Activated T-cell treated with anti-CD3 and anti-CD28 coated beads for 24 hours (primary cell): Measurements from ENCODE around the gene OSTM1.

Experiments used
- DNase-seq: peaks from one replicate; pipeline ENCODE4 v3.0.0-alpha.2; 2020; ENCODE audit warnings: low read depth

The OSTM1 gene

GRCh38 chr6:108102965-108103364 lies 28.4 kb upstream of the OSTM1 start:
- no peak for DNase-seq

GRCh38 chr6:108100003-108100402 lies 25.5 kb upstream of the OSTM1 start:
- no peak for DNase-seq

DNA sequence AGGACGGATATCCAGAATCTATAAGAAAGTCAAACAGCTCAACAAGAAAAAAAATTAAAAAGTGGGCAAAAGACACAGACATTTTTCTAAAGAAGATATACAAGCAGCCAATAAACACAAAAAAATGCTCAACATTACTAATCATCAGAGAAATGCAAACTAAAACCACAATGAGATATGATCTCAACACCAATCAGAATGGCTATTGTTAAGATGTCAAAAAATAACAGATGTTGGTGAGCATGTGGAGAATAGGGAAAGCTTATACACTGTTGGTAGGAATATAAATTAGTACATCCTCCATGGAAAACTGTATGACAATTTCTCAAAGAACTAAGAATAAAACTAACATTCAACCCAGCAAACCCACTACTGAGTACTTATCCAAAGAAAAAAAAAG lies 23.3 kb upstream of the OSTM1 start:
- DNase-seq, result no peak

DNA sequence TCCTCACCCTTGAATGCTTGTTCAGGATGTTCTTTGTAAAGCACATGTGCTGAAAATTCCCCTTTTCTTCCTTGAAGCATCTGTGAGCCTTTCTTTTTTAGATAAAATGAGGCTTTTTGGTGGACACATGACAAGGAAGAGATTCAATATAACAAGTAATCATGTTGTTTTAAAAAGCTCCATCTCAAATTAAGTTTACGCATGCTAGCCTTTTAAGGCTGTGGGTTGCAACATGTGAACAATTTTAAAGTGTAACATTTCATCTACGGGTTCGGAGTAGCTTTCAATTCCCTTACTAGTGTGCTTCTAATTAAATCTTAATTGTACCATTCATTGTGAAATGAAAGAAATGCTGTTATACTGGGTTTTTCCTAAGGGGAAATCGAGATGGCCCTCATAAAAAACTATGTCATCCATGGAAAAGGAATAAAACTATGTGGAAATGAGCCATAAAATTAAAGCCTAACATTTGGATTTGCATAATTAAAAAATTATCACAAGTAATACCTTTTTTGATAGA lies 19.3 kb upstream of the OSTM1 start:
- no peak for DNase-seq

DNA sequence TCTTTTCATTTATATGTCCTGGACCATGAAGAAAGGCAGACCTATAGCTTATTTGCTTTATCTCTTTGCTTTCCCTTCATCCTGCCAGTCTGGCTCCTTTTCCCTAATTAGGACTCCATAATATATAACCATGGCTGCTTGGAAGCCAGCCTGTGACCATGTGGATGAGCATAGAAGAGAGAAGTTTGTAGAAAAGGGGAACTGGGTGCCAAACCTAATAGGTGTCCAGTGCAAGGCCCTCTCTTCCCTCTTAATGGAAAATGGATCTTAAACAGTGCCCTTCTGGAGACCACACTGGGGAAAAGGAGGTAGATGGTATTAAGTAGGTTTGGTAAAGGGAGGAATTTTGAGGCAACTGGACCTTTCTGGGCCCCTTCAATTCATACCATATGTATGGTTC lies 16.7 kb upstream of the OSTM1 start:
- DNase-seq, result no peak

DNA sequence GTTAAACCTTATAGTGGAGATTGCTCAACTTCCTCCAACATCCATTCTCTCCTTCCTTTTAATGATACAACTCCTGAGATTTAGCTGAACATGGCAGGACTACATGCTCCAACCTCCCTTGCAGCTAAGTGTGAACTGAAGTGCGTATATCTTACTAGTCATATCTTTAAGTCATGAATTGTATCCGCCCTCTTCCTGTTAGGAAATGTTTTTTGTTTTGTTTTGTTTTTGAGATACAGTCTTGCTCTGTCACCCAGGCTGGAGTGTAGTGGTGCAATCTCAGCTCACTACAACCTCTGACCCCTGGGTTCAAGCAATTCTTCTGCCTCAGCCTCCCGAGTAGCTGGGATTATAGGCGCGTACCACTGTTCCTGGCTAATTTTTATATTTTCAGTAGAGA lies 8.8 kb upstream of the OSTM1 start:
- no peak for DNase-seq

GRCh38 chr6:108082539-108082938 lies 8.0 kb upstream of the OSTM1 start:
- DNase-seq, result no peak

- no peak for DNase-seq
These were observed 5.7 kb upstream of the OSTM1 start for GRCh38 chr6:108080010-108080780.

DNA sequence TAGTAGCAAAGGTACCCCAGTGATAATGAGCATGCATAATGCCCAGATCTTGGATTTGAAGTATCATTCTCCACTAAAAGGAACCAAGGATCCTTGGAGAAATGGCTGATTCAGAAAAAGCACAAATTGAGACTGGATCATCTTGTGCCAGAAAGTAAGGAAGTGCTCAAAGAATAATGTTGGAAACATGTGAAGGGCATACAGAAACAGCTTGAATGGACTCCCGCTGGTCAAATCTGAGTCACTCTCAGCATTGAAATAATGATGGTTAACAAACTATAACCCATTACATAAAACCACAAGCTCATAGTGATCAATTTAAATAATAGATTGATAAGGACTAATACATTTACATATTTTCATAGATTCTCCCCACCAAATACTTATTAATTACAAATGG lies 3.6 kb upstream of the OSTM1 start:
- no peak for DNase-seq

GRCh38 chr6:108074057-108074358 lies 533 bp downstream of the OSTM1 start:
- DNase-seq, result no peak

GRCh38 chr6:108071736-108072276 lies 2.7 kb downstream of the OSTM1 start:
- no peak for DNase-seq

- DNase-seq, result no peak
These were observed 5.9 kb downstream of the OSTM1 start for GRCh38 chr6:108068618-108069017.

DNA sequence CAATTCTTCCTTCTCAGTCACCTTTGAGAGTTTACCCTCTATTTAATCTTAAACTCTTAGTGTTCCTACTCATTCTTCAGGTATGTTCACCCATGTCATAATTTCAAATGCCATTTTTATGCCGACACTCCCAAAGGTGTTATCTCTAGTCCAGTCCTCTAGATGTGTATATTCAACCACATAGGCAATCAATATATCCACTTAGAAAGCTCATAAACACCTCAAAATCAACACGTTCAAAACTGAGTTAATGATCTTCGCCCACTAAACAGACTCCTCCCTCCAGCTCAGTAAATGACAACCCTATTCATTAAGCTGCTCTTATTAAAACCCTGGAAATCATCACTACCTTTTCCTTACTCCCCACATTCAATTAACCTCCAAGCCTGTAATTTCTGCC lies 6.4 kb downstream of the OSTM1 start:
- DNase-seq, result no peak

GRCh38 chr6:108052706-108053105 lies 21.8 kb downstream of the OSTM1 start:
- DNase-seq, result no peak

DNA sequence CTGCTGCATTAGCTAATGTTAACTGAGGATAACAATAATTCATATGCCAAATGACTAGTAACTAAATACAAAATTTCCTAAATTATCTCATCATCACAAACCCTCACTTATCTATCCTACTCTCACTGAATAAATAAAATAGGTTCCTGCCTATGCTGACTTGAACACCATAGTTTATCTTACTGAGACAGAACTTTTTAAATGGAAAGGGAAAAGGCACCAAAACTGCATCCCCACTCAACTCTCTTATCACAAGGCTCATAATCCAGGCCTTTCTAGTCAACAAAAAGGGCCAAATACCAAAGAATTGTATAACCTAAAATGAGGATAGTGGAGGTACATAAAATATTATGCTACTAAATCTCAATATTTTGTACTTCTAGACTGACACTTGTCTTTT lies 23.1 kb downstream of the OSTM1 start:
- DNase-seq, result no peak

DNA sequence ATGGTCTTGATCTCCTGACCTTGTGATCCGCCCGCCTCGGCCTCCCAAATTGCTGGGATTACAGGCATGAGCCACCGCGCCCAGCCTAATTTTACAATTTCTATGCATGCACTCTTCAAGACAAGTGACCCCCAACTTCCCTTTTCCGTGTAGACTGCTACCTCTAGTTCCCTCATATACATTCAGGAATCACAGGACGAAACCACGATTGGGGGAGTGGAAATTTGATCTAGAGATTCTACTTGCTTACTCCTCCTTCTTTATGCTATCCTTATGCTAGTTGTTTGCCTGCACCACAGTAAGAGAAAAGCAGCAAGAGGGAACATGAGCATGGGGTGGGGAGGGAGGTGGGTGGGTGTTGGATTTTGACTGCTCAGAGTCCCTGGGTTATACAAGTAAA lies 34.9 kb downstream of the OSTM1 start:
- DNase-seq, result no peak

GRCh38 chr6:108036884-108037283 lies 37.7 kb downstream of the OSTM1 start:
- no peak for DNase-seq

DNA sequence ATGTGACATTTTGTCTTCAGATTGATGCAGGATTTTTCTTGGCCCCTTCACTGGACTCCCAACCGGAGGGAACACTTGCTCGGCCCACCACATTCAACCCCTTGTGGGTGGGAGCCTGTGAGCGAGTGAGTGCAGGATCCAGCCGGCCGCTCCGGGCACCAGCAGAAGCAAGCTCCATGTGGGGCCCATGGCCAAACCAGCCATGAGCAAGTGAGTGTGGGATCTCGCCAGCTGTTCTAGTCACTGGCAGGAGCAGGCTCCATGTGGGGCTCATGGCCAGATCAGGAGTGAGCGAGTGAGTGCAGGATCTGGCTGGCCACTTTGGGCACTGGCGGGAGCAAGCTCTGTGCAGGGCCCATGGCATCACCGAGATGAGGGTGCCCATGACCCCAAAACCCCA lies 42.6 kb downstream of the OSTM1 start:
- DNase-seq, result no peak

GRCh38 chr6:108030211-108030610 lies 44.3 kb downstream of the OSTM1 start:
- no peak for DNase-seq

DNA sequence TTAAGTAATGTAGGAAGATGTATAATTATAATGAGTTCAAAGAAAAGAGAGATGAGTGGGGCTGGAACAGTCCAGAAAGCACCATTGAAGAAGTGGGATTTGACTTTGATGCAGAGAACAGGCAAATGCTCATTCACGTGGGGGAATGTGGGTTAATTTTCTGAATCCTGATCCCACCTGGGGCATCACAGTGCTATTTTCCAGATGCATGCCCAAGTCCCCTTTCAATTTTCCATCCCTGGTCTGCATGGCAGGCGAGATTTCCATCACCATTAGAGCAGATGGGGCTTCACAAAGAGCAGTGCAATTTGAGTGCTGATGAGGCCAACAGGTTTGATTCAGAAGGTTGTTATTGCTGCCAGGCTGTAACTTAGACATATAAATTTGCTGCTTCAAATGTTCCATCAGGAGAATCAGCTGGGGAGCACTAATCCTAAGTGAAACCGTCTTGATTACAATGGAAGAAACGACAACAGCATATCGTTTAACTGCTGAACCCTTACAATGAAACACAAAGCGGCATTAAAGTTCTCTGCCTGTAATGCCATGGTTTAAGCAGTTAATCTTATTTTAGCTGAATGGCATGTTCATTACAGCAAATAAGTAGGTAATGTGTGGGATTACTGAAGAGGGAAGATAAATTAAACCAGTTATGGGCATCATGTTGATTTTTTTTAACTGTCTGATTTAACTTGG lies 45.2 kb downstream of the OSTM1 start:
- no peak for DNase-seq

- DNase-seq, result no peak
These were observed 46.9 kb downstream of the OSTM1 start for GRCh38 chr6:108027594-108027993.

DNA sequence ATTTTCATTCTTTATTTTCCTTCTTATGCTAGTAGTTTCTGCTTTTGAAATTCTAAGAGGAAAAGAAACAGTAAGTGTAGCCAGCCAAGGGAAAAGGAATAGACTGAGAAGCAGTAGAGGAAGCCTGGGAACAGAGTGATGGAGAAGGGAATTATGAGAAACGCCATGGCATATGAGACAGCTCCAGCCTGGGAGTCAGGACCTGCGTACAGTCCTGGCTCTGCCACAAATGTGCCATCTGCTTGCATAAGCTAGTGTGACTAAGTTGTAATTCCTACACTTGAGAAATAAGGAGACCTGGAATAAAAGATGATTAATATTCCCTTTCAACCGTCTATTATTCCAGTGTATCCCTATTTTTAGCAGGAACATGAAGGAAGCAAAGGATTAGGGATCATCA lies 47.5 kb downstream of the OSTM1 start:
- DNase-seq, result no peak

- no peak for DNase-seq
These were observed 50.0 kb downstream of the OSTM1 start for GRCh38 chr6:108024427-108025073.
